Esophagus mucosa (tissue), 1 donor: ENCODE results near the gene C2orf81. TPM values are rescaled to one million over a fixed set of nuclear protein-coding genes. Genes with fewer than 3 reads are reported as not detected.
"Not testable (repeated sequence)": the region's sequence is repeated elsewhere in the genome, so short reads cannot be mapped to it uniquely, and the experiment has no call there.

Experiments used
- ATAC-seq: fragments of 200-7000 bp; cut with Tn5 transposase; one replicate; pipeline ENCODE4 v1.9.1; 2020
- total RNA-seq: library from RNA; stranded (reverse); gene quantifications from one replicate; pipeline ENCODE4 v1.2.4, GENCODE V29; 2023
- donor health status: DM: yes; HTN: yes; CAD: no.

C2orf81 gene
- total RNA-seq, 1 donor from 2014 or later: 0.56 TPM

DNA sequence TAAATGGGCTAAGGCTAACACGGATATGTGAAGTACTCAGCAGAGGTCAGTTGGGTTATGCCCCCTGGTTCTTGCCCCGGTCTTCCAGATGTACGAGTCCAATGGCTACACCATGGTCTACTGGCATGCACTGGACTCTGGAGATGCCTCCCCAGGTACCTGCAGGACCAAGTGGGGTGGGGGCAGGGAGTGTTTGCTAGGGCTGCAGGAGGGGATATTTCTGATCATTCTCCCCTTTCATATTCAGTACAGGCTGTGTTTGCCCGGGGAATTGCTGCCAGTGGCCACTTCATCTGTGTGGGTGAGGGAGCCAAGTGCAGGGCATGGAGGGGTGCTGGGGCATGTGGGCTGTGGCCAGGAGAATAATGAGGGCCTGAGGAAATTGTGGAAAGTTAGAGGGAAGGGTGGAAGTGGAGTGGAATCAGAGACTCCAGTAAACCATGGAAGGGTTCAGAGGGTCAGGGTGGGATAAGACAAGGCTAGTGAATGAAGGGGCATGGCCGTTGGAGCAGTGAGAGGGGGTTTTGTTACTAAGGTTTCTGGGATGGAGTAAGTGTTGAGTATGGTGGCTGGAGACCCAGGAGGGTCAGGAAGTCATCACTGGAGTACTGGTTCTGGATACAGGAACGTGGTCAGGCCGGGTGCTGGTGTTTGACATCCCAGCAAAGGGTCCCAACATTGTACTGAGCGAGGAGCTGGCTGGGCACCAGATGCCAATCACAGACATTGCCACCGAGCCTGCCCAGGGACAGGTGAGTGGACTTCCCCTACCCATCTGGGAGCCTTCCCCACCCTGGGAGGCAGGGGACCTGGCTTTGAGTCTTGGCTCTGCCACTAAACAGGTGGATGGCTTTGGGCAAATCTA lies 2.0 kb upstream of the C2orf81 start:
- no peak for ATAC-seq

DNA sequence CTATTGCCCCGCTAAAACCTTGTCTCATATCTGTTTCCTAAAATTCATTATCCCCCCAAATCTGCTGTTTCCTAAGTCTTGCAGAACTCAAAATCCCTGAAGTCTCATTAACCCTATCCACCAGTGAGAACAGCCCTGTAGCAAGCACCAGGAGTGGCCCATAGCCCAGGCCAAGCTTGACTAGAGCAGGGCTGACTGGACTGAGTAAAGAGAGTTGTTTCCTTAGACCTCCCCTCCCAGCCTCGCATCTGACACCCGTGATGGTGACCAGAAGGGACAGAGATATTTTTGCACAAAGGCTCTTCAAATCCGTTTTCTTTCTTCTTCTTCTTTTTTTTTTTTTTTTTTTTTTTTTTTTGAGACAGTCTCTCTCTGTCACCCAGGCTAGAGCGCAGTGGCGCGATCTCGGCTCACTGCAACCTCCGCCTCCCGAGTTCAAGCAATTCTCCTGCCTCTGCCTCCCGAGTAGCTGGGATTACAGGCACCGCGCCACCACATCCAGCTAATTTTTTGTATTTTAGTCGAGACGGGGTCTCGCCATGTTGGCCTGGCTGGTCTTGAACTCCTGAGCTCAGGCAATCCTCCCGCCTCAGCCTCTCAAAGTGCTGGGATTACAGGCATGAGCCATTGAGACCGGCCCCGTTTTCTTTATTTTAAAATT lies 846 bp downstream of the C2orf81 start:
- ATAC-seq: not testable (repeated sequence)

DNA sequence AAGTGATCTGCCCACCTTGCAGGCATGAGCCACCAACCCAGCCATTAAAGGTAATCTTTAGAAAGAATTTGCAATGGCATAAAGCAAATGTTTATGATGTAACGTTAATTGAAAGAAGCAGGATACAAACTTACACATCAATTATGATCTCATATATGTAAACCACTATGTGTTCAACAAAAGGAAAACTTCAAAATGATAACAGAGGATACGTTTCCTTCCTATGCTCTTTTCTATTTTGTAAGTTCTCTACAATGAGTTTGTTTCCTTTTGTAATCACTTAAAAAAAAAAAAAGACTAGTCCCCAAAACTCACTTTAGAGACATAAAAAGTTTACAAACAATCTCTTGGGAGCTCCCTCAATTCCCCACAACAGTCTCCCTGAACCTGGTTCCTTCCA lies 1.4 kb downstream of the C2orf81 start:
- ATAC-seq: no peak

DNA sequence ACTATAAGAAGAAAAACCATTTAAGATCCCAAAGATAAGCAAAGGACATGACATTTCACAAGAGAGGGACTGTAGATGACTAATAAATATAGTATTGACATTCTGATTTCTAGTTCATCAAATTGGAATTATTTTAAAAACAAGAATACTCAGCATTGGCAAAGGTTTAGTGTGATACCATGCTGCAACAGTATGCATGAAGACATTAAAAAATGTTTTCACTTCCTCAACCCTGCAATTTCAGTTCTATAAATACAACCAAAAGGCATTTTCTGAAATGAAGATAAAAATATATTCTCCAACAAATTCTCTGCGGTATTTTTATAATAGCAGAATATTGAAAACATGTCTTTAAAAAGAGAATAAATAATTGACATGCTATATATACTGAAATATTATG lies 2.1 kb downstream of the C2orf81 start:
- no peak for ATAC-seq

DNA sequence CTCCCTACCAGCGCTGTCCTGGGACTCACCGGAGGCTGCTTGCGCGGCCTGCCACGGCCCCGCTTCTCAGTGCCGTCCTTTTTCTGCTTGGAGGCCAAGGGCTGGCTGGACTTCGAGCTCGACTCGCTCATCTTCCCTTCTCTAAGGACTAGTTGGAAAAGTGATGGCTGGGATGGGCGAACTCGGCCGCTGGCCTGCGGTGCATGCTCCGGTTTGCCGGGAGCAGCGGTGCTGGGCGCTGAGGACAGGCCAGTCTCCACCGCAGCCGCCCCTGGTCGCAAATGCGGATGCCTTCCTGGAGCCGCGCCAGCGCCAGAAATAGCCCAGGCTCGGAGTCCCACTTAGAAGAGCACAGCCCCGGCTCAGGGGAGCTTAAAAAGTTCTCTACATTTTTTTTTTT lies 3.1 kb downstream of the C2orf81 start:
- no peak for ATAC-seq

DNA sequence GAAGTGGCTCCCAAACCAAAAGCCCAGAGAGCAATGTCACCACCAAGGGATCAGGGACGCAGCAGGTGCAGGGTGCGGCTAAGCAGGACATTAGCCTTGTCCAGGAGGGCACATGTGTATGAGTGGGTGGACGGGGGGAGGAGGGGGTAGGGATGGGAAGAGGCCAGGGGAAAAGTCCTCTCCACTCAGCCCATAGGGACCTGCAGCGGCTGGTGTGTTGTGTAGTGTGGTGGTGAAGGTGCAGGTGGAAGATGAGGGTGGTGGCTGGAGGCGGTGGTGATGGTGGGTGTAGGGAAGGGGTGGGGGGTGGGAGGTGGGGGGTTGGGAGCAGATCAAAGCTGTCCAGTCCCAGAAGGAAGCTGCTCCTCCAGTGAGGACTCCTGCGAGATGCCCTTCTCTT lies 3.7 kb downstream of the C2orf81 start:
- no peak for ATAC-seq

DNA sequence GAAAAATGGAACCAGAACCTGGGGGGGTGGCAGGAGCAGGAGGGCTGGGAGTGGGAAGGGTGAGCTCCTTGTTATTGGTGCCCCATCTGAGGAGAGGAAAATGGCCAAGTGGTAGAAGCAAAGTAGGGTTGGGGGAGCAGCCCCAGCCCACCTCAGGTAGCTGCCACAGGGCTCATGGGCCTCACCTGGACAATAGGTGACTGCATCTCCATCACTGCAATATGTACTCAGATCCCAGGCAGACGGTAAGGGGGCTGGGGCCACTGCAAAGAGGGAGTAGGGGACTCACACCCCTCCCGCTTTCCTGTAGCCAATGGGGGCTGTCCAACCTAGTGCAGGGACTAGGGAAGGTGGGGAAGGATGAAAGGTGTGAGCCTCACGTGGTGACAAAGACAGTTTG lies 4.2 kb downstream of the C2orf81 start:
- ATAC-seq: no peak

DNA sequence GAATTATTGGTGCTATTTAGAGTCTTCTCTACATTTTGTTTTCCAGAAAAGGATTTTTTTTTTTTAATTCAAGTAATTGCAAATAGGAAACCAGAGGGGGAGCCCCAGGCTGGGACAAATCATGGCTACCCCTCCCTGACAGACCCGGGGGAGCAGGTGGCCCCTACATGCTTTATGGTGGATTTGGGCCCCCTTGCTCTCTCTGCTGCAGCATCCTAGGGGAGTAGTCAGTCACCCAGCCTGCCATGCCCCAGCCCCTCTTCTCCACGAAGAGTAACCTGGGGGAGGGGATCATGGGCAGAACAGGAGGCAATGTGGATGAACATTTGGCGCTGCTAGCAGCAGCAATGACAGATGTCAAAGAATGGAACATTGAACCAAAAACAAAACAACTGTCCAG lies 4.6 kb downstream of the C2orf81 start:
- no peak for ATAC-seq

DNA sequence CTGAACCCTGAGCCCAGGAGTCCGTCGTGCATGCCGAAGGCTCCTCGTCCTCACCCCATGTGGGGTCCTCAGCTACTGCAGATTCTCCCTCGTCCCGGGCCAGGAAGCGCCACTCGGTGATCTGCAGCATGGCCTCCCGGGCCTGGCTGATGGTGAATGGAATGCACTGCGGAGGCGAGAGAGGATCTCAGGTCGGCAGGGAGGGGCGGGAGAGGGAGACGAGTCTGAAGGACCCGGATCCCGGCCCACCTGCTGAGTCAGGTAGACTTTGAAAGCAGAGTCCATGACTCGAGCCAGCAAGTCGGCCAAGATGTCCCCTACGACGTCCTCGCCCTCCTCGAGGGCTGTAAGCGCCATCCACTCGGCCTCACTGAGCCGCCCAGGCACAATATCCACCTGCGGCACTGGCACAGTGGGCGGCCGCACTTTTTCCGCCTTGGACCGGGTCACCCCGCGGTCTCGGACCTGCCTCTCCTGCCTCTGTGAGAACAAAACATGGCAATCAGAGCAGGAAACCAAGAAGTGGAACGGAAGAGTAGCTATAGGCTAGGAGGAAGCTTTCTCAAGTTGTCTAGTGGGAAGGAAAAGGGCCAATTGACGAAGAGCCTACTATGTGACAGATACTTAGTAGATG lies 5.5 kb downstream of the C2orf81 start:
- no peak for ATAC-seq

DNA sequence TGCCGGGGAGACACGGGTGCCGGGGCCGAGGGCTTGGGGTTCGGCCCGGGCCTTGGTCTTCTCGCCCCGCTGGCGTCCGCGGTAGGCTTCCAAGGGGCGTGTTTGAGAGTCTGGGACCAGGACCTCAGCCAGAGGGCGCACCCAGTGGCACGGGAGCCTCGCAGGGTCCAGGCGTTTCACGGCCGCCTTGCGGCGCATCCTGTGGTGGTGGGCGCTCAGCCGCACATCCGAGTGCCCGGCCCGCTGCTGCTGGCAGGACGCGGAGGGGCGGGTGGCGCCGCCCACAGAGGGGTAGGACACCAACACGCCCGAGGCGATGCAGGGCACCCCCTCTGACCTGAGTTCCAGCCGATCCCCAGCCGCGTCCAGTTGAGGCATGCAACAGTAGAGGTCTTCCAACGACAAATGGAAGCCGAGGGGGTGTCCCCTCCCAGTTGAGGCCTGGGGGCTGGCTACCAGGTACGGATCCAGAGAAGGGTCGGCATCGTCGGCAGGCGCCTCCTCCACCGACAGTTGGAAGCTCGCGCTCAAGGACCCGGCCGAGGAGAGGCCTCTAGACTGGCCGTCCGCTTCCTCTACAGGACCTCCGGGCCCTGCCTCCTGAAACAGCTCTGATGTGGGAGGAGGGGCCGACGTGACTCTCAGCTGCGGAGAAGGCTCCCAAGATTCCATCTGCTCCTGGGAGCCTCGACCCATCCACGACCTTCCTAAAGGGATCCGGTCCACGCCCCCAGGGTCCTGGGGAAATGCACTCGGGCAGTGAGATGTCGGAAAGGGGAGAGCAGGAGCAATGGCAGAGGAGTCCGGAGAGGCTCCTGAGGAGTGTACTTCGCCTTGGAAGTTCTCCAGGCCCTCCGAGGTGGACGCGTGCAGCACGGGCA lies 6.3 kb downstream of the C2orf81 start:
- peak; percentile 51 for ATAC-seq

DNA sequence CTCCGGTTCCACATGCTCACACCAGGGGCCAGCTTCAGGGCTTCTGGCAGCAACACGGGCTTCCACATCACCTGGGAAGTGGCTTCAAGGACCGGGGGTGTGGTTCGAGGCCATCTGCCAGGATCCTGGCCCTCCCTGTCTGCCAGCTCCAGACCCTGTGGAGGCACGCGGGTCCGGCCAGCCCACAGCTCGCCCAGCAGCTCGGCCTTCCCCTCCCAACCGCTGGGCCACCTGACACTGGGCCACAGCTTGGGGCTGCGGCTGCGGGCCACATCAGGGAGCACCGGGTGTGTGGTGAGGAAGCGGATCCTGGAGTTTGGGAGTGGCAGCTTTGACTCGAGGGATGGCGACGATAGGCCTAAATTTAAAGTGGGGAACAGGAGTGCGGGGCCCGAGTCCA lies 7.0 kb downstream of the C2orf81 start:
- ATAC-seq: peak; percentile 46

DNA sequence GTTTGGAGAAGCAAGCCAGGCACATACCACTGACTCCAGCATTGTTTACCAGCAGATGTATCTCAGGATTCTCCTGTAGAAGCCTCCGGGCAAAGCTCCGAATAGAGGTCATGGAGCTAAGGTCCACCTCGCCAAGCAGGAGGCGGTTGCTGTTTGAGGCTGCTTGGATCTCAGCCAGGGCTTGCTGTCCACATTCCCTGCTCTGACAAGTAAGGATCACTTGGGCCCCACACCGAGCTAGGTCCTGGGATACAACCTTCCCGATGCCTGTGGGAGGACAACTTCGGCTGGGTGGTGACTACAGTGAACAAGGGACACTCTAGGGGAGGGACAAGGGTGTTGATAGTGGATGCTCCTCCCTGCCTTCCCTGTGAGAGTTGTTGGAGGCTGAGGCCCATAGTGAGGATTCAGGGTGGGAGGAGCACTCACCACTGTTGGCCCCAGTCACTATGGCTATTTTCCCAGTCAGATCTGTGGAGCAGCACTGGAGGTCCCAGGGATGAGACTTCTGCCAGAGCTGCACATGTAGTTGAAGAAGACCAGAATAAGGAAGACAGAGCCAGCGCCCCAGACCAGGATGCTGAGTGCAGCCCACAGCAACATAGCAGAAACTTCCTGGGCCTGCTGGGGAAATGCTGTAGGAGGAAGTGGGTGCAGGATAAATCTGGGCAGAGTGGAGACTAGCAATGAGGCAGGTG lies 8.3 kb downstream of the C2orf81 start:
- peak; percentile 6 for ATAC-seq

DNA sequence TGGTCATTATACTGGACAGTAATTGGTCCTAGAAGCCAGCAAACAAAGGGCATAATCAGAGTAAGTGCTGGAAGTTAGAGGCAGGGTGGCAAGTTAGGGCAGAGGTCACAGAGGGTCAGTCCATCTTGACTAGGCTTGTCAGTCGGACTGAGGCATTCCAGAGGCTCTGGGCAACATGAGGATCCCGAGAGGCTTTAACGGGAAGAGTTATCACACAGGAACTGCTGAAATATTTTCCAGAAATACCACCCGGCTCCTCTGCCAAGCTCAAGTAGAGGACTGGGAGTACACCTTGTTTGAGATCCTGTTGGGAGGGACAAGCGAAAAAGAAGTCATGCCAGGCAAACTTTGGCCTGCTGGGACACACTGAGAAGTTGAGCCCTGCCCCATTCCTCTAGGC lies 13.7 kb downstream of the C2orf81 start:
- no peak for ATAC-seq

DNA sequence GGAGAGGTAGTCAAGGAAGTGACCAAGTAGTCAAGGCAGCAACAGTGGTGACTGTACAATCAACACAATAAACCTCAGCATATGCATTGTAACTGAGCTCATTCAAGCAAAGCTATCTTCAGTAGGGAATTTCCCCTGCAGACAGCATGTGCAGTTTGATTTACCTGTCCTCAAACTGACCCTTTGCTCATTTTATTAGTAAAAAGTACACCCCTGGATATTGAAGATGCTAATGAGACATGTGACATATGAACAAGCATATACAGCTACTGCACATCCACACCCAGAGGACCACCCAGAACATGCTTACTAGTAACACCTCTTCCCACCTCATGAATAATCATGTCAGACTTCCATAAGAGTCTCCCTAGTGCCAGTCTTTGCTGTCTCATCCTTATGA lies 15.4 kb downstream of the C2orf81 start:
- peak; percentile 47 for ATAC-seq

DNA sequence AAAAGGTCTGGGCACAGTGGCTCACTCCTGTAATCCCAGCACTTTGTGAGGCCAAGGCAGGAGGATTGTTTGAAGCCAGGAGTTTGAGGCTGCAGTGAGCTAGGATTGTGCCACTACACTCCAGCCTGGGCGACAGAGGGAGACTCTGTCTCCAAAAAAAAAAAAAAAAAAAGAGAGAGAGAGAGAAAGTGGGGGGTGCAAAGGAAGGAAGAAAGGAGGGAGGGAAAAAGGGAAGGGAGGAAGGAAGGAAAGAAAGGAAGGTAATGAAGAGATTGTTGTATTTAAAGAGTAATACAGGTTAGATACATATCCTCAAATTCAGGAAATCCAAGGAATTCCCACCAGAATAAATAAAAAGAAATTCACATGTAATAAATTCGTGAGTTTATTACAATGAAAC lies 19.5 kb downstream of the C2orf81 start:
- no peak for ATAC-seq

DNA sequence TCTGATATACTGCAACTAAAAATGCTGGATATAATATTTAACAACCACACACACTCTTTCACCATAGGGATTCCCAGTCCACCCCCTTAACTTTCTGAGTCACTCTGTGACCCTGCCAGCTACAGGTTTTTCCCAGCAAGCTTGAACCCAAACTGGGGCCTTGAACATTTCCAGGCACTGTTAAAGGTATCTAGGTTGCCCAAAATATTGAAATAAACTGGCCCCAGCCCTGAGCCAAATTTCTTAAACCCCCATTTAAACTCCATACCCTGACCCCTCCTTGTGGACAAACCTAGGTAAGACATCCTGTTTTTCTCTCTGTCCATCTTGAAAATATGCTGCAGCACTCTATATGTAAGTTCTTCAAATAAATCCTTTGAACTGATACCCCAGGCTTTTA lies 21.6 kb downstream of the C2orf81 start:
- peak; percentile 51 for ATAC-seq

DNA sequence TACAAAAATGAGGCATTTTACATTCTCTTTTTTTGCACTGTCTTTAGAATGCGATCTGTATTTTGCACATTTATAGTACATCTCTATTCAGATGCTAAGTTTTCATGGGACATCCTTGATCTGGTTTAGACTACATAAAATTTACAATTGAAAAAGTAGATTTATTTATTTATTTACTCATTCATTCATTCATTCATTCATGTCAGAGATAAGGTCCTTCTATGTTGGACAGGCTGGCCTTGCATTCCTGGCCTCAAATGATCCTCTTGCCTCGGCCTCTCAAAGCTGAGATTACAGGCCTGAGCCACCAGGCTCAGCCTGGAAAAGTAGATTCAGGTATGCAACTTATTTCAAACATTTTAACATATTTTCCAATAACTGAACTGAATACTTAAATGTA lies 25.3 kb downstream of the C2orf81 start:
- ATAC-seq: no peak

DNA sequence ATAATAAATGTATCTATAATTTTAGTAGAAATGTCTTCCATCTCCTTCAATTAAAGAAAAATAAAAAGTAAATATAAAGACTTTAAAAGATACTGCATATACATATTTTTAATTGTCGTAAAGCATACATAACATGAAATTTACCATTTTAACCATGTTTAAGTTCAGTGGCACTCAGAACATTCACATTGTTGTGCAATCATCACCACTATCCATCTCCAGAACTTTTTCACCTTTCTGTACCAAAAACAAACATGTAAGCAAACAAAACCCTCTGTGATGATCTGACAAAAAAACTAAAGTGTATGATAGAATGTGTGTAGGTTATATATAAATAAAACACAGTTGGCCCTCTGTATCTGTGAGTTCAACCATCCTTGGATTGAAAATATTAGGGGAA lies 27.9 kb downstream of the C2orf81 start:
- no peak for ATAC-seq

DNA sequence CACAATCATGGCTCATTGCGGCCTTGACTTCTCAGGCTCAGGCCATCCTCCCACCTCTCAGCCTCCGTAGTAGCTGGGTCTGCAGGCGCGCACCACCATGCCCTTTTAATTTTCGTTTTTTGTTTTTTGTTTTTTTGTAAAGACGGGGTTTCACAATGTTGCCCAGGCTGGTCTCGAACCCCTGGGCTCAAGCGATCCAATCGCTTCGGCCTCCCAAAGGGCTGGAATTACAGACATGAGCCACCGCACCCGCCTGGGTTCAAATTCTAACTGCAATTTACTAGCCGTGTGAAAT lies 29.0 kb downstream of the C2orf81 start:
- no peak for ATAC-seq

DNA sequence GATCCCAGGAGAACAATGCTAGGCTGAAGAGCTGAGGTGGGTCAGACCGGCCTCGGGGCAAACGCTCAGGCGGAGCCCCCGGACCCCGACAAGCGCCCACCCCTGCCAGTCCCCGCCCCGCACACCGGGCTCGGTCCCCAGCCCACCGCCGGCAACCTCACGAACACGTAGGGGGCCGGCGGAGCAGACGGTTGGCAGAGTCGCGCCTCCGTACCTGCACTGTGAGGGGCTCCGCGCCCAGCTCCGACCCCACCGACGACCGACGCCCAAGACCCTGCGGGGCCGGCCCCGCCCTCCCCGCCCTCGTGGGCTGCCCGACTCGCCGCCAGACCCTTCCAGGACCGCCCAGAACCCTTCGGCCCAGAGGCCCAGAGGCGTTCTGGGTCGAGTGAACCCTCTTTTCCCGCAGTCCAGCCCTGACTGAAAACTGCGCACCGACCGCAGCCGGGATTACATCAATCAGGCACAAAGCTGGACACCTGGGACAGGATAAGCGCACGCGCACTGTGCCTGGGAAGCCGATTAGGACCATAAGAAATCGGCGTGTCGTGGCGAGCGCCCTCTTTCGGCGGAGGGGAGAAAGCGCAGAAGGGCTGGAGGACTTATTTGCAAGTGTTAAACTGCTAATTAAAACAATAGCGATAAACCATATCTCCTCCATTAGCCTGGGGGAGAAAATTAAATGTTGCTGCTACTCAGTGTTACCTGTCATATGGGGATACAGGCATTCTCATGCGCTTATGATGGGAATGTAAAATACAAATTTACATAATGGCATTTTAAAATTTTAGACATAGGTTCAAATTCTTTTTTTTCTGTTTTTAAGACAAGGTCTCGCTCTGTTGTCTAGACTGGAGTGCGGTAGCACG lies 29.6 kb downstream of the C2orf81 start:
- peak; percentile 93 for ATAC-seq

DNA sequence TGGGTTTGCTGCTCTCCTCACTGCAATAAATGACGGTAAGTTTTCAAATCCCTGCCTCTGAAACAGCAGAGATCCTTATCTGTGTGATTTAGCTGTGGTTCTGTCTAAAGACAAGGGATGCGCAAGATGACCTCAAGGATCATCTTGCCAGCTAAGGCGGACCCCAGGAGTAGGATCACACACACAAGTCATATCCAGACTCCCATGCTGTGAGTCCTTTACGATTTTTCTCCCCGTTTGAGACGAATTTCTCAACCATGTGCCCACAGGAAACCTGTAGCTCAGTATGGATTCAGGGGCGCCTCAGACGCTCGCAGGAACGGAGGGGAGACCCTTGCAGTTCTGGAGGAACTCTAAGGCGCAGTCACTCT lies 30.2 kb downstream of the C2orf81 start:
- ATAC-seq: peak; percentile 4
